Peyer's patch (tissue), 4 donors: Measurements from ENCODE around the gene SMIM38.

Experiments
- POLR2A ChIP-seq, 2 donors: fragments of 450-650 bp; IDR thresholded peaks; one replicate each; pipeline ENCODE4 v1.5.1; 2017; ENCODE audit warnings: antibody characterized with exemption in 2 of 2, mild to moderate bottlenecking in 2 of 2, moderate library complexity in 2 of 2
- TF ChIP-seq, protein P1 (sequence below), 6 experiments: fragments of 450-650 bp in 4 of 6; fragments of 200-600 bp in 2 of 6; sonication (generic) in 1 of 6; IDR thresholded peaks; one replicate each; pipeline ENCODE4 v1.5.1; 2017 to 2019; ENCODE audit warnings: antibody characterized with exemption in 6 of 6, mild to moderate bottlenecking in 3 of 6, moderate library complexity in 1 of 6

DNA sequence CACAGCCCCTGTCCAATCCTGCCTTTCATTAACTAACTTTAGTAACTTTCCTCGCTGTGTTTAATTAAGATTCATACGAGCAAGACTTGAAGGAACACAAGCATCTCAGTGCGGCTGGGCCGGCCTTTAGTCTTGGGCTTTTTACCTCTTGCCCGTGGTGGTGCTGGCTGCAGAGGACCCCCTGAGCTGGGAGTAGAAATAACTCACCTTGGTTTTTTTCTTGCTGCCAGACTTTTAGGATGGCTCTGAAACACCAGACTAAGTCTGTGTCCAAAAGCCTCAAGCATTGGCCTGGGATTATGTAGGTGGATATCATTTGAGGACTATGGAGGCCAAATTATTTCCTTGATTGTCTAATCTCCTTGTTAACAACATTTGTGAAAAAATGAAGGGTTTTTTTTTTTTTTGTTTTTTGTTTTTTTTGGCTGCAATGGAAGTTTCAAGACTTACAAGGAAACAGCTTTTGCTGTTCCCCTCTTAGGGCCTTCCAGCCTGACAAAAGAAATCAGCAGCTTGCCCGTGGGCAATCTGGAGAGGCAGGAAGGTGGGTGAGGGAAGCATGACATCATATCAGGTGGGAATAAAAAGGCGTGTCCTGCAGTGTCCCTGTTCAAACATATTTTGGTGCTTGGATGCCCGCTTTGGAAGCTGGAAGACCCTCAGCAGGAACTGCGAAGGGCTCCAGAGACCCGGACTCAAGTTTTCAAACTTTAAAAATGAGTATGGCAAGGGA is 44.0 kb downstream of the SMIM38 start:
- TF ChIP-seq, protein P1, sequence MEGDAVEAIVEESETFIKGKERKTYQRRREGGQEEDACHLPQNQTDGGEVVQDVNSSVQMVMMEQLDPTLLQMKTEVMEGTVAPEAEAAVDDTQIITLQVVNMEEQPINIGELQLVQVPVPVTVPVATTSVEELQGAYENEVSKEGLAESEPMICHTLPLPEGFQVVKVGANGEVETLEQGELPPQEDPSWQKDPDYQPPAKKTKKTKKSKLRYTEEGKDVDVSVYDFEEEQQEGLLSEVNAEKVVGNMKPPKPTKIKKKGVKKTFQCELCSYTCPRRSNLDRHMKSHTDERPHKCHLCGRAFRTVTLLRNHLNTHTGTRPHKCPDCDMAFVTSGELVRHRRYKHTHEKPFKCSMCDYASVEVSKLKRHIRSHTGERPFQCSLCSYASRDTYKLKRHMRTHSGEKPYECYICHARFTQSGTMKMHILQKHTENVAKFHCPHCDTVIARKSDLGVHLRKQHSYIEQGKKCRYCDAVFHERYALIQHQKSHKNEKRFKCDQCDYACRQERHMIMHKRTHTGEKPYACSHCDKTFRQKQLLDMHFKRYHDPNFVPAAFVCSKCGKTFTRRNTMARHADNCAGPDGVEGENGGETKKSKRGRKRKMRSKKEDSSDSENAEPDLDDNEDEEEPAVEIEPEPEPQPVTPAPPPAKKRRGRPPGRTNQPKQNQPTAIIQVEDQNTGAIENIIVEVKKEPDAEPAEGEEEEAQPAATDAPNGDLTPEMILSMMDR (IDR thresholded peaks at IDR 0.05): no peak
- no peak for TF ChIP-seq POLR2A (IDR thresholded peaks at IDR 0.05)
